ENCODE measurements around the gene S100G.
"Not testable (repeated sequence)": the region's sequence is repeated elsewhere in the genome, so short reads cannot be mapped to it uniquely, and the experiment has no call there.

S100G gene

DNA sequence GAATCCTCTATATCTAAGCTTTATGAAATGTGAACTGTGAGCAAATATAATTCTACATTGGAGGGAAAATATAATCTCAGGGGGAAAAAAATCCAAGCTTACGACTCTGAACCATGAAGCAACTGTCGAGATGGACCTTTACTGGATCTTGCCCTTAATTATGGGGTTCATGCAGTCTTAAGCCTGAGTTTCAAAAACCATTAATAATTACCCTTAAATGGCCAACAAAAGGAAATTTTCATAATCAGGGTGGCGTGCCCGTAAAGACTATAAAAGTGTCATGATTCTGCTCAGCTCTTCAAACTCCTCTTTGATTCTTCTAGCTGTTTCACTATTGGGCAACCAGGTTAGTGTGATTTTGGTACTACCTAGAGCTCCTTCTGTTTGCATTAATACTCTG lies at the start of gene S100G:
Gene S100G, plus strand, starts transcription at position 301 of the 400 bp plus-strand sequence. CDS start 849 bp downstream, outside the sequence.
- no peak for DNase-seq (ENCODE audit: low read depth)

GRCh38 chrX:16601885-16602284 lies 48.1 kb upstream of the S100G start:
- no peak for DNase-seq (ENCODE audit: low read depth)

DNA sequence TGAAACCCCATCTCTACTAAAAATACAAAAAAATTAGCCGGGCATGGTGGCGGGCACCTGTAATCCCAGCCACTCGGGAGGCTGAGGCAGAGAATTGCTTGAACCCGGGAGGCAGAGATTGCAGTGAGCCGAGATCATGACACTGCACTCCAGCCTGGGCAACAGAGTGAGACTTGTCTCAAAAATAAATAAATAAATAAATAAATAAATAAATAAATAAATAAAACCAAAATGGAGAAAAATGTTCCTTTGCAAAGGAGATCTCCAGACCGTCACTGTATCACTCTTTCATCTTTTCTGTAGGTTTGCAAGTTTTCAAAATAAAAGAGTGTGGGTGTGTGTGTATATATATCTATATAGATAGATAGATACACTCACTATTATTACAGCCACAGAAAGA lies 46.7 kb upstream of the S100G start:
- not testable (repeated sequence) for DNase-seq (ENCODE audit: low read depth)

DNA sequence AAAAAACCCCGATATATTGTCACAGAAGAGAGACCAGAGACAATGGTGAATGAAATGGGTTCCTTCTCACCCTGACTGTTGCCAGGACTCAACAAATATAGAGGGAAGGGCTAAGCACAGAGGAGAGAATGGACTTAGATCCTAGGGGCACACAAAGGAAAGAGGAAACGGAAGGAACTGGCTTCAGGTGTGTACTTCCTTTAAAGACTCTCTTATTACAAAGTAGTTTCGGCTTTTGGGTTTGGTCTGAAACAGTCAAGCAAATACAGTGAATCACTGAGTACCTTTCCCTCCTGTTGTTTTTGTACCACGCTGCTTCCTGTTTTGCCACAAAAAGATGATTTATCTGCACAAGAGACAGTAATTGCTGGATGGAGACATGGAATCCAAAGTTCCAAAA lies 46.1 kb upstream of the S100G start:
- peak; percentile 12 for DNase-seq (ENCODE audit: low read depth)

DNA sequence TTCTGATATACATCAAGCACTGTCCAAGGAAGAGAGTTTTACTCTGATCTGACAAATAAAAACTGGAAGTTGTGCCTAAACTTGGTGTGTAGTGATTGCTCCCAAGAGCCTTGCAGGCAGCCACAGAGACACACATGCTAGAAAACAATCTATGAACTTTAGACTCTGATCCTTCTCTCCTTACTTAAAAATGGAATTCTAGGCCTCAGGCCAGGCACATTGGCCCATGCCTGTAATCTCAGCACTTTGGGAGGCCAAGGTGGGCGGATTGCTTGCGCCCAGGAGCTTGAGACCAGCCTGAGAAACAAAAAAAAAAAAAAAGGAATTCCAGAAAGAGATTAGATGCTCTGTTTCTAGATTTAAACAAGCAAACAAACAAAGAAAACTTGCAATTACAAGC lies 45.6 kb upstream of the S100G start:
- DNase-seq (ENCODE audit: low read depth), result no peak

- DNase-seq (ENCODE audit: low read depth), result peak; percentile 5
Observed at GRCh38 chrX:16606142-16606720, 43.7 kb upstream of the S100G start.

DNA sequence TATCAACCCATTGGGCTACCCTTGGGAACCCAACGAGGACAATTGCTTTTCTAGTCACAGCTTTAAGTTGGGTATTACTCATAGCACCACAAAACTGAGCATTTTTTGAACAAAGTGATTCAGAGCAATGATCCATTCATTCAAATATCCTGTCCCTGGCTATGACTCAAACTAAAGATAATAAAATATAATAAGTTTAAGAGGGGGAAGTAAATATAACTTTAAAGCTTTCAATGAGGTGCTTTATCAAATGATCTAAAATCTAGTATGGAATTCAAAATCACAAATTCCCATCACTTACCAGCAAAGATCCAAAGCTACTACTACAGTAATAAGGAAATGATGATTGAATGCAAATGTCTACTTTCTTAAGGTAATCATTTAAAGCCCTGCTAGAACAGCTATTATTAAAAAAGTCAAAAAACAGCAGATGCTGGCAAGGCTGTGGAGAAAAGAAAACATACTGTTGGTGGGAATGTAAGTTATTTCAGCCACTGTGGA lies 39.8 kb upstream of the S100G start:
- peak; percentile 62 for DNase-seq (ENCODE audit: low read depth)

GRCh38 chrX:16610654-16611053 lies 39.3 kb upstream of the S100G start:
- not testable (repeated sequence) for DNase-seq (ENCODE audit: low read depth)

DNA sequence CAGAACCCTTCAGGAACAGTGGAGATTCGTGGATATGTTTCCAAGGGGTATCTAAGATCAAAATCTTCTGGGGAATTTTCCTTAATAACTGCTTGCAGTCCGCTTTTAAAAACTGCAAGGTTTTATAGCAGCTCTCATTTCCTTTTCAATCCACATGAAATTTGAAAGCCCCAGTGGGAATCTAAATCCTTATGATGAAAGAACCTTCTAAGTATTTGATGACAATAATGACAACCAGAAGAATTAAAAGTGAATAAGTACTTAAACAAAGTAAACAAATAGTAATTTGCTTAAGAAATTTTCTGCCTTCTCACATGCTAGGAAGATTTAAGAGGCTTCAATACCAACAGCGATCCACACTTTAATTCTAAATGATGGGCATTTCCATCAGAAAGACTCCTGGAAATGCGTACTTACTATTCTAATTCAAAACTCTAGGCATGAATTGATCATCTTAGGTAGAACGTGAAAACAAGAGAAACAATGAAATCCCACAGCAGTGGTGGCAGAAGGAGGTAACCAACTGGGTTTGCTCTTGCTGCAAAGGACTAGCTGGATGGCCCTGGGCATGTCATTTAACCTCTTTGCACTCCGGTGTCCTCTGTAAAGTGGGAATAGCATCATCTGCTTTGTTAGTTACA lies 37.6 kb upstream of the S100G start:
- DNase-seq (ENCODE audit: low read depth), result no peak

DNA sequence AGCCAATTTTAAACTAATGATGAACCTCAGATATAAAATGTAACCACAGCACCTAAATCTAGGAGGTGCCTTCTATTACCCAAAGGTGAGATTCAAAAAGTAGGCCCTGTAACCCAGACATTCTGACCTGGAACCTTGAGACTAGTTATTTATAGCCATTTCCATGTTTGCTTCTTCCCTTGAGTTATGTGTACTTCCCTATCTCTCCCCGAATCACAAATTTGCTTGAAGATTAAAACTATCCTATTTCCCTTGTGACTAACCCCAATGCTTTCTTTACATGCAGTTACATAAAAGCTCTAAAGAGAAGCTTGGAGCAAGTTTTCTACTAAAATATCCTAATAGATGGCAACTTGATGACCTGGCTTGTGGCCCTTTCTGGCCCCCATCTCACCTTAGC lies 32.6 kb upstream of the S100G start:
- no peak for DNase-seq (ENCODE audit: low read depth)

DNA sequence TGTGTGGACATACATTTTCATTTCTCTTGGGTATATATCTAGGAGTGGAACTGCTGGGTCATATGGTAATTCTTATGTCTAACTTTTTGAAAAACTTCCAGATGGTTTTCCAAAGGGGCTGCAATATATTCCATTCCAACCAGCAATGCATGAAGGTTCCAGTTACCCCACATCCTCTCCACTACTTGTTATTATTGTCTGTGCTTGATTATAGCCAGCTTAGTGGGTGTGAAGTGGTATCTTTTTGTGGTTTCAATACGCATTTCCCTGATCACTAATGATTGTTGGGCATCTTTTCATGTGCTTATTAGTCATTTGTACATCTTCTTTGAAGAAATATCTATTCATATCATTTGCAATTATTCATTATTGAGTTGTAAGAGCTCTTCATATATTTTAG lies 31.5 kb upstream of the S100G start:
- no peak for DNase-seq (ENCODE audit: low read depth)

DNA sequence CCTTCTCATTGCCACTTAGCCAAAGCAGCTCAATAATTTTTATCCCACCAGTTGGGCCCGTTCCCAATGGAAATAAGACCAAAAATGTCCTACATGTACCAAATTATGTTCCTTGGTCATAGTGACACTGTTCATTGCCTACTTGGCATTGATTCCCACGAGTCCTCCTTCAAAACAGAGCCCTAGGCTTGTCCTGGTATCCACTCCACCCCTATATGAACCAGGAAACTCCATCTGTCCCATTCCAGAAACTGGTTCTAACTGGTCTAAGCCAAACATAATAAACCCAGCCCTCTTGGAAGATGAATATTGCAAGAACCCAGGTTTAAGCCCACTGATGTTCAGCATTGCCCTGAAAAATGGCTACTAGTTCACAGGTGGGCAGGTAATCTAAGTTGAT lies 30.9 kb upstream of the S100G start:
- no peak for DNase-seq (ENCODE audit: low read depth)

DNA sequence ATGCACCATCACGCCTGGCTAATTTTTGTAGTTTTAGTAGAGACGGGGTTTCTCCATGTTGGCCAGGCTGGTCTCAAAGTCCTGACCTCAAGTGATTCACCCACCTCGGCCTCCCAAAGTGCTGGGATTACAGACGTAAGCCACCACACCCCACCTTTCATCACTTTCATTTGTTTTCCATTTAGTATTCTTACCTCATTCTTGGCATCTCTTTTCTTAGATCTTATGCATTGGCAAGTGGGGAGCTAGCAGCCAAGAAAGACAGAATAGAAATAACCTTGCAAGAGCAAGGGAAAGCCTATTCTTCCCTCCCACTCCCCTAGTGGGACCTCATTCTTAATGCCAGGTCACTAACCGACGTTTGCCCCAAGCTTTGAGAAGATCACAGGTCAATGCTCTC lies 21.4 kb upstream of the S100G start:
- peak; percentile 65 for DNase-seq (ENCODE audit: low read depth)

- DNase-seq (ENCODE audit: low read depth), result no peak
Observed at GRCh38 chrX:16628946-16629595, 20.9 kb upstream of the S100G start.

DNA sequence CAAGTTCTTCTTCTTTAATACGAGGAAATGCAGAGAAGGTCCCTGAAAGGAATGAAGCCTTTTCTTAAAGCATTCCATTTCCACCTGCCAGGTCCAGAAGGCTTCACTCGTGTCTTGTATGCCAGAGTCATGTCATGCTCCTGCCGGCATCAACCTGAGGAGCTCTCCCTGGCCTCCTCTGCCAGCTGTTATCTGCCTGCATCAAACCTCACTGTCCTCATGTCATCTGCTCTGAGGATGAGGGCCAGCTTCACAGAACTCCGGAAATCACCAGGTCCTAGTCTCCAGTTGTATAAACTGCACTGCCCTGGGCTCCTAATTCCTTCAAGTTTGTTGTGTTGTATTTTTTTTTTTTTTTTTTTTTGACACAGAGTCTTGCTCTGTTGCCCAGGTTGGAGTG lies 20.0 kb upstream of the S100G start:
- DNase-seq (ENCODE audit: low read depth), result no peak

- DNase-seq (ENCODE audit: low read depth), result peak; percentile 58
Observed at GRCh38 chrX:16633754-16634153, 16.2 kb upstream of the S100G start.

- DNase-seq (ENCODE audit: low read depth), result no peak
Observed at GRCh38 chrX:16635040-16635439, 14.9 kb upstream of the S100G start.

GRCh38 chrX:16635596-16635995 lies 14.4 kb upstream of the S100G start:
- no peak for DNase-seq (ENCODE audit: low read depth)

DNA sequence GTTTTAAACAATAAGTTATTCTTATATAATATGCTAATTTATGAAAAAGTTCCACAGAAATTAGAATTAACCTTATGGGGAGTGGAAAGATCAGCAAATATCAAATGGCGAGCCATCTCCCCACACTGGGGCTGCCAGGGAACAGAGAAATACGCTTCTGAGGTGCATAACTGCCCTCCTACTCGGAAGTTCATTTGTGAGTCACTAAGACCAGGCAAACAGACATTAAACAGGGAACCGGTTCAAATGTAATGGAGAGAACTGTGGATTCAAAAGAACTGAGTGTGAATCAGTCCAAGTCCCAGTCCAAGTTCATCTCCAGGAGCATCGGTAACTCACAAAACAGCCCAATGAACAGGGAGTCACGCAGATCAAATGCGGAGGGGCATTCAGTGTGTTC lies 11.4 kb upstream of the S100G start:
- DNase-seq (ENCODE audit: low read depth), result peak; percentile 56

DNA sequence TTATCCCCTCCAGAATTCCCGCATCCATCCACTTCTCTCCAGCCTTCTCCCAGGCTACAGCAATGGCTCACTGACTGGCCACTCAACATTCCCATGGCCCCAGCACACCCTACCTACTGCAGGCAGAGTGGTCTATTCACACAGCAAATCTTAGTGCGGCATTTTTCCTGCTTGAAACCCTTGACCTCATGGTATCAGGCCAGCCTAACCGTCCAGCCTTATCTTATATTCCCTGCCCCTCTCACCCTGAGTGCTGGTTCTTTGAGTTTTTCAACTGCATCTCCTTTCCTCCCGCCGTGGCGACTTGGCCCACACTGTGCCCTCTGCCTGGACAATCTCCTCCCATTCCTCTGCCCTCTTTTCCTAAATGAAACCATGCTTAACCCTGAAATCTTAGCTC lies 10.0 kb upstream of the S100G start:
- DNase-seq (ENCODE audit: low read depth), result no peak

- no peak for DNase-seq (ENCODE audit: low read depth)
Observed at GRCh38 chrX:16640823-16641222, 9.1 kb upstream of the S100G start.

GRCh38 chrX:16643176-16643575 lies 6.8 kb upstream of the S100G start:
- peak; percentile 78 for DNase-seq (ENCODE audit: low read depth)

GRCh38 chrX:16646366-16647138 lies 3.4 kb upstream of the S100G start:
- no peak for DNase-seq (ENCODE audit: low read depth)

Measured in iris pigment epithelial cell (primary cell).